SK-N-SH (cell line): Measurements from ENCODE around the gene SLC12A9. TPM values are rescaled to one million over a fixed set of nuclear protein-coding genes. Genes with fewer than 3 reads are reported as not detected.

Source experiments
- ELF1 ChIP-seq: IDR thresholded peaks from 2 replicates; pipeline ENCODE4 v1.4.0; 2012
- EP300 ChIP-seq, 2 experiments: IDR thresholded peaks; 2 replicates each; pipeline versions ENCODE4 v1.4.0 to v1.6.1; 2012; ENCODE audit warnings: borderline replicate concordance in 1 of 2, low read depth in 1 of 2, low read length in 1 of 2
- FOSL2 ChIP-seq: IDR thresholded peaks from 2 replicates; pipeline ENCODE4 v1.4.0; 2012; ENCODE audit warnings: low read depth, mild to moderate bottlenecking, moderate library complexity, borderline replicate concordance
- FOXJ3 ChIP-seq: sonication (generic); formaldehyde crosslinking; IDR thresholded peaks from 2 replicates; pipeline ENCODE4 v1.5.1; 2020; ENCODE audit warnings: mild to moderate bottlenecking, missing genetic modification reagents
- FOXM1 ChIP-seq: IDR thresholded peaks from 2 replicates; pipeline ENCODE4 v1.4.0; 2012; ENCODE audit warnings: low read depth, mild to moderate bottlenecking
- GATA2 ChIP-seq: sonication (generic); formaldehyde crosslinking; IDR thresholded peaks from 2 replicates; pipeline ENCODE4 v1.5.0; 2020; ENCODE audit warnings: mild to moderate bottlenecking, missing genetic modification reagents
- MEF2A ChIP-seq: IDR thresholded peaks from 2 replicates; pipeline ENCODE4 v1.4.0; 2012; ENCODE audit warnings: low read depth, borderline replicate concordance
- NFIC ChIP-seq: IDR thresholded peaks from 2 replicates; pipeline ENCODE4 v1.4.0; 2012; ENCODE audit warnings: borderline replicate concordance
- SIN3A ChIP-seq: IDR thresholded peaks from 2 replicates; pipeline ENCODE4 v1.6.1; 2012; ENCODE audit warnings: low read depth, mild to moderate bottlenecking, low read length, moderate library complexity, borderline replicate concordance
- SMC3 ChIP-seq: IDR thresholded peaks from 2 replicates; pipeline ENCODE4 v1.6.1; 2012; ENCODE audit warnings: low read depth, low read length, improper control_type of control experiment
- TEAD4 ChIP-seq: IDR thresholded peaks from 2 replicates; pipeline ENCODE4 v1.4.0; 2012; ENCODE audit warnings: mild to moderate bottlenecking, borderline replicate concordance; ENCODE audit not compliant: insufficient read depth
- polyA plus RNA-seq, 3 experiments: library from polyadenylated mRNA; depleted of rRNA; stranded (reverse); fragments of >200 nt; gene quantifications; 2 replicates each; pipeline ENCODE4 v1.2.3, GENCODE V29; 2012
- TF ChIP-seq, protein P1 (sequence below): fragments of 200-600 bp; sonication (generic); IDR thresholded peaks from 2 replicates; pipeline ENCODE4 v1.6.1; 2017; ENCODE audit warnings: antibody characterized with exemption, mild to moderate bottlenecking, moderate library complexity
- TF ChIP-seq, protein P2 (sequence below): IDR thresholded peaks from 2 replicates; pipeline ENCODE4 v1.6.1; 2012; ENCODE audit warnings: mild to moderate bottlenecking, low read depth, low read length, moderate library complexity
- TF ChIP-seq, protein P3 (sequence below): fragments of 150-350 bp; IDR thresholded peaks from 2 replicates; pipeline ENCODE4 v1.6.1; 2016; ENCODE audit warnings: mild to moderate bottlenecking, low read depth, low read length
- TF ChIP-seq, protein P4 (sequence below): fragments of 150-350 bp; IDR thresholded peaks from 2 replicates; pipeline ENCODE4 v1.6.1; 2017; ENCODE audit warnings: antibody characterized with exemption, low read length, low read depth, borderline replicate concordance

Gene SLC12A9
- polyA plus RNA-seq, 1 of the 3 experiments (the other 2 are of a cell fraction), result 29.7 TPM

DNA sequence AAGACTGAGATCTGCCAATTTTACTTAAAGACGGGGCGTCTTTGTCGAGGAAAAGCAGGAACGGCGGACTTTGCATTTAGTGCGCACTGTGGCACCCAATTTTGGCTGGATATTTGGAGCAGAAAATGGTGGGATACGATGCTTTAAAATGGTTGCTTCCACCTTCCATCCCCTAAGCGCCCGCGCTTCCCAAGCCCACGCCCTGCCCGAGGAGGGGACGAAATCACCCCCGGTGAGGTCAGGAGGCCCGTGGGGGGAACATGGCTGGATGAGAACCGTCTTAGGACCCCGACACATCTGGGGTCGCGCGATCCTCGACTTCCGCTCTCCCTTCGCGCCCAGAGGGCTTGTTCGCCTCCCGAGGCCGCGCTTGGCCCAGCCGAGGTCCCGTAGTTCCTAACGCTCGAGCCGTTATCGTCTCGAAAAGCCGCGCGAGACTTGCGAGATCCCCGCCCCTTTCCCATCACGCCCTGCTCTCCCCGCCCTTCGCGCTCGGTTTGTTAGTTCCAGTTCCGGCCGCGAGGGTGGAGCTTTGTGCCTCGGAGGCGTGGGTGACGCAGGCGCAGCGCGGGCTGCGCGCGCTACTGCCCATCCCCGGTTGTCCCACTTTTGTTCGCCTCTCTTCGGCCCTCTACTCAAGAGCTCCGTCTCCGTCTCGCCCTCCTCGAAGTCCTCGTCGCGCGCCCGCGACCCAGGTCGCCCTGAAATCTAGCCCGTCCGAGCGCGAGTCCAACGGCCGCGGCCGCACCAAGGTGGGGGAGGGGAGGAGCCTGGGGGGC lies 22.3 kb downstream of the SLC12A9 start, which contains the start of gene SRRT (continued):
- TF ChIP-seq, protein P1, sequence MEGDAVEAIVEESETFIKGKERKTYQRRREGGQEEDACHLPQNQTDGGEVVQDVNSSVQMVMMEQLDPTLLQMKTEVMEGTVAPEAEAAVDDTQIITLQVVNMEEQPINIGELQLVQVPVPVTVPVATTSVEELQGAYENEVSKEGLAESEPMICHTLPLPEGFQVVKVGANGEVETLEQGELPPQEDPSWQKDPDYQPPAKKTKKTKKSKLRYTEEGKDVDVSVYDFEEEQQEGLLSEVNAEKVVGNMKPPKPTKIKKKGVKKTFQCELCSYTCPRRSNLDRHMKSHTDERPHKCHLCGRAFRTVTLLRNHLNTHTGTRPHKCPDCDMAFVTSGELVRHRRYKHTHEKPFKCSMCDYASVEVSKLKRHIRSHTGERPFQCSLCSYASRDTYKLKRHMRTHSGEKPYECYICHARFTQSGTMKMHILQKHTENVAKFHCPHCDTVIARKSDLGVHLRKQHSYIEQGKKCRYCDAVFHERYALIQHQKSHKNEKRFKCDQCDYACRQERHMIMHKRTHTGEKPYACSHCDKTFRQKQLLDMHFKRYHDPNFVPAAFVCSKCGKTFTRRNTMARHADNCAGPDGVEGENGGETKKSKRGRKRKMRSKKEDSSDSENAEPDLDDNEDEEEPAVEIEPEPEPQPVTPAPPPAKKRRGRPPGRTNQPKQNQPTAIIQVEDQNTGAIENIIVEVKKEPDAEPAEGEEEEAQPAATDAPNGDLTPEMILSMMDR, result no peak
- TF ChIP-seq NFIC (no peak), GATA2 (no peak), SMC3 (no peak), FOXM1 (no peak), EP300 (IDR thresholded peaks at IDR 0.05; ENCODE audit: borderline replicate concordance in 1 of 2, low read depth in 1 of 2, low read length in 1 of 2) (peak; percentile 24 to 38; a peak in 2 of 4 replicates), FOSL2 (no peak; the same call in 1 of the 2 replicates), SIN3A (peak; percentile 95), FOXJ3 (CRISPR knock-in tag) (peak; percentile 58; the same call in 1 of the 2 replicates), TEAD4 (peak; percentile 68; the same call in 1 of the 2 replicates), ELF1 (peak; percentile 90), MEF2A (no peak)
- TF ChIP-seq, protein P2, sequence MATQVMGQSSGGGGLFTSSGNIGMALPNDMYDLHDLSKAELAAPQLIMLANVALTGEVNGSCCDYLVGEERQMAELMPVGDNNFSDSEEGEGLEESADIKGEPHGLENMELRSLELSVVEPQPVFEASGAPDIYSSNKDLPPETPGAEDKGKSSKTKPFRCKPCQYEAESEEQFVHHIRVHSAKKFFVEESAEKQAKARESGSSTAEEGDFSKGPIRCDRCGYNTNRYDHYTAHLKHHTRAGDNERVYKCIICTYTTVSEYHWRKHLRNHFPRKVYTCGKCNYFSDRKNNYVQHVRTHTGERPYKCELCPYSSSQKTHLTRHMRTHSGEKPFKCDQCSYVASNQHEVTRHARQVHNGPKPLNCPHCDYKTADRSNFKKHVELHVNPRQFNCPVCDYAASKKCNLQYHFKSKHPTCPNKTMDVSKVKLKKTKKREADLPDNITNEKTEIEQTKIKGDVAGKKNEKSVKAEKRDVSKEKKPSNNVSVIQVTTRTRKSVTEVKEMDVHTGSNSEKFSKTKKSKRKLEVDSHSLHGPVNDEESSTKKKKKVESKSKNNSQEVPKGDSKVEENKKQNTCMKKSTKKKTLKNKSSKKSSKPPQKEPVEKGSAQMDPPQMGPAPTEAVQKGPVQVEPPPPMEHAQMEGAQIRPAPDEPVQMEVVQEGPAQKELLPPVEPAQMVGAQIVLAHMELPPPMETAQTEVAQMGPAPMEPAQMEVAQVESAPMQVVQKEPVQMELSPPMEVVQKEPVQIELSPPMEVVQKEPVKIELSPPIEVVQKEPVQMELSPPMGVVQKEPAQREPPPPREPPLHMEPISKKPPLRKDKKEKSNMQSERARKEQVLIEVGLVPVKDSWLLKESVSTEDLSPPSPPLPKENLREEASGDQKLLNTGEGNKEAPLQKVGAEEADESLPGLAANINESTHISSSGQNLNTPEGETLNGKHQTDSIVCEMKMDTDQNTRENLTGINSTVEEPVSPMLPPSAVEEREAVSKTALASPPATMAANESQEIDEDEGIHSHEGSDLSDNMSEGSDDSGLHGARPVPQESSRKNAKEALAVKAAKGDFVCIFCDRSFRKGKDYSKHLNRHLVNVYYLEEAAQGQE, result peak; percentile 76
- TF ChIP-seq, protein P3, sequence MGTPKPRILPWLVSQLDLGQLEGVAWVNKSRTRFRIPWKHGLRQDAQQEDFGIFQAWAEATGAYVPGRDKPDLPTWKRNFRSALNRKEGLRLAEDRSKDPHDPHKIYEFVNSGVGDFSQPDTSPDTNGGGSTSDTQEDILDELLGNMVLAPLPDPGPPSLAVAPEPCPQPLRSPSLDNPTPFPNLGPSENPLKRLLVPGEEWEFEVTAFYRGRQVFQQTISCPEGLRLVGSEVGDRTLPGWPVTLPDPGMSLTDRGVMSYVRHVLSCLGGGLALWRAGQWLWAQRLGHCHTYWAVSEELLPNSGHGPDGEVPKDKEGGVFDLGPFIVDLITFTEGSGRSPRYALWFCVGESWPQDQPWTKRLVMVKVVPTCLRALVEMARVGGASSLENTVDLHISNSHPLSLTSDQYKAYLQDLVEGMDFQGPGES, result no peak
- TF ChIP-seq, protein P4, sequence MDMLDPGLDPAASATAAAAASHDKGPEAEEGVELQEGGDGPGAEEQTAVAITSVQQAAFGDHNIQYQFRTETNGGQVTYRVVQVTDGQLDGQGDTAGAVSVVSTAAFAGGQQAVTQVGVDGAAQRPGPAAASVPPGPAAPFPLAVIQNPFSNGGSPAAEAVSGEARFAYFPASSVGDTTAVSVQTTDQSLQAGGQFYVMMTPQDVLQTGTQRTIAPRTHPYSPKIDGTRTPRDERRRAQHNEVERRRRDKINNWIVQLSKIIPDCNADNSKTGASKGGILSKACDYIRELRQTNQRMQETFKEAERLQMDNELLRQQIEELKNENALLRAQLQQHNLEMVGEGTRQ, result no peak
